NB4 (cell line): ENCODE data around the gene TMEM185B.

Experiments used
- DNase-seq: peaks from one replicate; pipeline ENCODE4 v3.0.0; 2010; ENCODE audit warnings: low read depth
- H3K4me3 ChIP-seq: one replicate; pipeline ENCODE4 v1.5.1; 2011; ENCODE audit warnings: mild to moderate bottlenecking, low read depth, low read length, moderate library complexity
- CTCF ChIP-seq: IDR thresholded peaks from one replicate; pipeline ENCODE4 v1.5.1; 2012; ENCODE audit warnings: low read depth, low read length
- MAX ChIP-seq: IDR thresholded peaks from 2 replicates; pipeline ENCODE4 v1.6.1; 2011; ENCODE audit warnings: low read depth, low read length
- MYC ChIP-seq: IDR thresholded peaks from 2 replicates; pipeline ENCODE4 v1.6.1; 2011; ENCODE audit warnings: low read depth, low read length
- POLR2A ChIP-seq: IDR thresholded peaks from 2 replicates; pipeline ENCODE4 v1.6.1; 2011; ENCODE audit warnings: mild to moderate bottlenecking; ENCODE audit not compliant: insufficient read length; ENCODE audit errors: extremely low read depth

The TMEM185B gene

GRCh38 chr2:120221616-120222015 lies 1.6 kb downstream of the TMEM185B start:
- no peak for DNase-seq
- TF ChIP-seq CTCF, result no peak
- no peak for TF ChIP-seq POLR2A
- no peak for TF ChIP-seq MAX
- TF ChIP-seq MYC, result no peak
- peak overlapping the region; percentile 47 for H3K4me3 ChIP-seq

GRCh38 chr2:120220756-120221155 lies 2.4 kb downstream of the TMEM185B start:
- TF ChIP-seq POLR2A, result no peak
- no peak for TF ChIP-seq CTCF
- TF ChIP-seq MAX, result no peak
- TF ChIP-seq MYC, result no peak
- DNase-seq, result peak; percentile 43
- H3K4me3 ChIP-seq, result peak overlapping the region; percentile 47

GRCh38 chr2:120219766-120220165 lies 3.4 kb downstream of the TMEM185B start:
- H3K4me3 ChIP-seq, result no peak overlapping the region
- TF ChIP-seq POLR2A (no peak), CTCF (no peak), MYC (no peak), MAX (no peak)
- DNase-seq, result no peak

- TF ChIP-seq MYC (no peak), POLR2A (no peak), MAX (no peak), CTCF (no peak)
- DNase-seq, result no peak
- H3K4me3 ChIP-seq, result no peak overlapping the region
Measured at GRCh38 chr2:120219291-120219690, 3.9 kb downstream of the TMEM185B start.

- TF ChIP-seq CTCF, result no peak
- no peak for TF ChIP-seq MYC
- TF ChIP-seq POLR2A, result no peak
- peak; percentile 4; the same call in 1 of the 2 replicates for TF ChIP-seq MAX
- DNase-seq, result peak; percentile 37
- no peak overlapping the region for H3K4me3 ChIP-seq
Measured at GRCh38 chr2:120218181-120218580, 5.0 kb downstream of the TMEM185B start.

GRCh38 chr2:120210270-120210693 lies 12.9 kb downstream of the TMEM185B start:
- TF ChIP-seq MYC (no peak), MAX (no peak), CTCF (no peak), POLR2A (no peak)
- no peak for DNase-seq
- no peak overlapping the region for H3K4me3 ChIP-seq
